IPS DF 6.9 (cell line): ENCODE data around the gene RSPRY1.

Source experiments
- DNase-seq: peaks from one replicate; pipeline ENCODE4 v3.0.0-alpha.2; 2013; ENCODE audit warnings: low read depth, low spot score
- H3K27ac ChIP-seq: one replicate; pipeline ENCODE4 v1.5.1; 2013; ENCODE audit warnings: low read length, control low read depth
- H3K27me3 ChIP-seq: 2 replicates; pipeline ENCODE4 v1.6.1; 2013; ENCODE audit warnings: mild to moderate bottlenecking, low read length; ENCODE audit not compliant: control insufficient read depth, insufficient read depth
- H3K36me3 ChIP-seq: 2 replicates; pipeline ENCODE4 v1.6.1; 2013; ENCODE audit warnings: low read length; ENCODE audit not compliant: control insufficient read depth, insufficient read depth
- H3K4me1 ChIP-seq: 2 replicates; pipeline ENCODE4 v1.6.1; 2013; ENCODE audit warnings: low read length; ENCODE audit not compliant: control insufficient read depth, insufficient read depth
- H3K4me3 ChIP-seq: 2 replicates; pipeline ENCODE4 v1.5.1; 2013; ENCODE audit warnings: mild to moderate bottlenecking, low read length
- H3K9me3 ChIP-seq: 2 replicates; pipeline ENCODE4 v1.6.1; 2013; ENCODE audit warnings: low read length, inconsistent platforms; ENCODE audit not compliant: control insufficient read depth, insufficient read depth
- WGBS: extraction: QIAGEN DNeasy Blood & Tissue Kit; methylation state at CpG from one replicate; pipeline ENCODE4 v1.1.7; 2013; ENCODE audit warnings: mixed read lengths, missing lambda C conversion rate; ENCODE audit not compliant: insufficient read length, insufficient coverage; 5-methylcytosine and 5-hydroxymethylcytosine counted together

Gene RSPRY1

DNA sequence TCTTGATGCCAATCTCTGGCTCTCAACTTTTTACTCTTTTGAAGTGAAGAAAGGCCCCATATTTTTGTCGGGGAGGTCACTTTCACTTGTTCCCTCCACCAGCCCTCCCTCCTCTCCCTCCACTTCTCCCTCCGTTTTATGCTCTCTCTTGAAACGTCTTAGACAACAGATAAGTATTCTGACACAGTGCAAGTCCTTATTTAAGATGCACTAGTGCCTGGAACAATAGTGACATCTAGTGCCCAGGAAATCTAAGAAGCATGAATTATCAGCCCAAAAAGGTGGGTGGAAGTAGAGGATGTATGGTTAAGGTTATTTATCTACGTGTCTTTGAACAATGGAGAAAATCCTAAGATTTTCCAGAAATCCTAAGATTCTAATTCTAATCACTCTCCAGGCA lies 18.2 kb upstream of the RSPRY1 start:
- Histone ChIP-seq H3K27ac (no peak overlapping the region), H3K4me1 (no peaks in the 10 kb centered on the region), H3K27me3 (no peaks in the 10 kb centered on the region), H3K9me3 (no peaks in the 10 kb centered on the region), H3K36me3 (peaks cover 24% of the 10 kb centered on the region; the same call in 1 of the 2 replicates), H3K4me3 (no peak overlapping the region)
- no peak for DNase-seq
- WGBS: no CpG with 5 or more reads among the region's 4 CpGs

DNA sequence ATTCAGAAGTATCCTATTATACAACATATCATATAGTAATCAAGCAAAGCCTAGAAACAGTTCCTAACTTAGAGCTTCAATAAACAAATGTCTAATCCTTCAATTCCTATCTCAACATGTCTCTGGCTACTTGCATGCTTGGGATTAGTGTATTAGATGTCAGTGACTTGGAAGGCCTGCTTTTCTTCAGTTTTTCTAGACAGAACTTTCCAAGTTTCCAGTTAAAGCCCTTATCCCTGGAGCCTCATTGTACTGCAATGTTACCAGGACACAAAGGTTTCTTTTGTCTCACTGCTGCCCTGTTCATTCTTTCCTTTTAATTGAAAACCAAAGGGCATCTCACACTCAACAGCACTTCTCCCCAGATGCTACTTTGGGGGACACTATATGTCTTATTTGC lies 16.8 kb upstream of the RSPRY1 start:
- Histone ChIP-seq H3K4me1 (no peaks in the 10 kb centered on the region), H3K36me3 (peaks cover 27% of the 10 kb centered on the region; the same call in 1 of the 2 replicates), H3K27me3 (no peaks in the 10 kb centered on the region; the same call in 1 of the 2 replicates), H3K4me3 (no peak overlapping the region), H3K27ac (no peak overlapping the region), H3K9me3 (no peaks in the 10 kb centered on the region)
- no peak for DNase-seq

DNA sequence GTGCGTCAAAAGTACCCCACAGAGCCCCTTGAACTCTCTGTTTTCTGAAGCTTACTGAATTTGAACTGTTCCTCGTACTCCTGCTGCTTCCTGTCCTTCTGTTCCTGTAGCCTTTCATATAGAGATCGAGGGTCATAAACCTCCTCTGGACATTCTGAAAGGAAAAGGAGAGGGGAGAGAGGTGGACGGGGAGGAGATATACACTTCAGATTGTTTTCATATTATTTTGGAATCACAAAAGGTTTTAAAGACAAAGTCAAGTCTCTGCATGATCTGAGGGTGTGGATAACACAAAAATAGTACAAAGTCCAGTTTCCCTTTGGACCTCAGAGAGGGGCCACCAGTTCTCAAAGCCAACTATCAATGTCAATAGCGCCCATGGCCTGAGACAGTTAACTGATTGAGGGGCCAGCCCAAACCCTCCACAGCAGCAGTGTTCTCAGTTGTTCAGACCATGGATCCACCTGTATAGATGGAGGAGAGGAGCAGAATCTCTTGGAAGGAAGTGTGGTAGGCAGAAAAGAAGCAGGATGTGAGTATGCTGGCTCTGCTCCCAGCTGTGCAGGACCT lies 13.3 kb upstream of the RSPRY1 start:
- no peak overlapping the region for H3K27ac ChIP-seq
- H3K9me3 ChIP-seq: no peaks in the 10 kb centered on the region
- no peaks in the 10 kb centered on the region for H3K4me1 ChIP-seq
- no peaks in the 10 kb centered on the region; the same call in 1 of the 2 replicates for H3K27me3 ChIP-seq
- H3K36me3 ChIP-seq: peaks cover 12% of the 10 kb centered on the region; the same call in 1 of the 2 replicates
- WGBS: no CpG with 5 or more reads among the region's 5 CpGs
- no peak overlapping the region for H3K4me3 ChIP-seq
- no peak for DNase-seq

DNA sequence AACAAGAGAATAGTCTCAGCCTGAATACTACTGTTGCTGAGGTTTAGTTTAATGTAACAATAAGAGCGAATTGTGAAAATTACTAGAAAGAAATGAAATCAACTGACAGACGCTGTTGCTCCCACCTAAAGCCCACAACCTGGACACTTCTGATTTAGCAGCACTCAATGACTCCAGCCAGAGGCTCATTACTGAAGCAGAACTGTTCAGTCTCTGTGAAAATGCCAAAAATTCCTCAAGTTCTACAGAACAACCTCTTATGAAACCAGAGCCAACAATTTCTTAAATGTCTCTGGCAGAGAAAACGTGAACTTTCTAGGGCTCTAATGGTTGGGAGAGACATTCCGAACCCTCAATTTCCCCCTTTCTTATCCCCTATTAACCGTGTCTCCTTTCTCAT lies 10.2 kb upstream of the RSPRY1 start:
- H3K9me3 ChIP-seq: no peaks in the 10 kb centered on the region
- DNase-seq: no peak
- no peak overlapping the region for H3K4me3 ChIP-seq
- no peak overlapping the region for H3K27ac ChIP-seq
- peaks cover 12% of the 10 kb centered on the region; the same call in 1 of the 2 replicates for H3K36me3 ChIP-seq
- no peaks in the 10 kb centered on the region; the same call in 1 of the 2 replicates for H3K27me3 ChIP-seq
- H3K4me1 ChIP-seq: no peaks in the 10 kb centered on the region
- WGBS: 100% methylated on average over 1 of the region's 5 CpGs

DNA sequence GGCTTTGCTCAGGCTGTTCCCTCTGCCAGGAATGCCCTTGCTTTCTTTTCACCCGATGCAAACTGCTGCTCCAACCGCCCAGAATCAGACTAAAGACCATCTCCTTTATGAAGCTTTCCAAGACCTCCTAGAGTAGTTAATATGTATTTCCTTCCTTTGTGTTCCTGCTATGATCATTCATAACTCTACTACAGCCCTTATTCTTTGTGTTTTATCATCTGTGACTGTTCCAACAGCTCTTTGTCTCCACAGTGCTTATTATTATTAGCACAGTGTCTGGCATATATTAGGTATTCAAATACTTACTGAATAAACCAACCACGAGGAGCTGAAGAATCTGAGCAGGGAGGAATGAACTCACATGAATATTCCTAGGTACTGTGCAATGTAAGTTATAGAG lies 7.9 kb upstream of the RSPRY1 start:
- no peak for DNase-seq
- no peaks in the 10 kb centered on the region for H3K9me3 ChIP-seq
- H3K4me3 ChIP-seq: no peak overlapping the region
- no CpG with 5 or more reads among the region's 3 CpGs for WGBS
- H3K36me3 ChIP-seq: 0 out of 2 replicates have a peak, but pooled peaks cover under 1% of the 10 kb centered on the region
- H3K27ac ChIP-seq: no peak overlapping the region
- H3K4me1 ChIP-seq: no peaks in the 10 kb centered on the region
- H3K27me3 ChIP-seq: no peaks in the 10 kb centered on the region; the same call in 1 of the 2 replicates

DNA sequence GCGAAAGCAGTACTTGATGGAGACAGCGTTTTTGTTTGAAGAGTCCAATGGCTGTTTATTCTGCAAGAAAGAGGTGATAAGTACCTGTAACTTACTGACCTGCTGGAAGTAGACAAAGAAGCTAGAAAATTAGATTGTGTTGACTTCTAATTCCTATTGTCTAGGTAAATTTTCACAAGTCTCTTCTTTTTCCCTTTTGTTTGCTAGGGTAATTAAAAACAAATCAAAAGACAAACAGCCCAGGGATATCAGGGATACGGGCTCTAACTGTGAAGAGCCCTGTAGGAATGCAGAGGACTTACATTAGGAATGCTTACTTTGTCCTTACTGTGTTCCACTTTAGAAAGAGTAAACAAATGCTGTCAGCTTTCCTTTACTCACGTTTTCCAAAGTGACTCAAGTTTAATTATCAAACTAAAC lies 7.3 kb upstream of the RSPRY1 start:
- Histone ChIP-seq H3K27ac (no peak overlapping the region), H3K27me3 (no peaks in the 10 kb centered on the region; the same call in 1 of the 2 replicates), H3K9me3 (no peaks in the 10 kb centered on the region), H3K4me1 (no peaks in the 10 kb centered on the region), H3K36me3 (no peaks in the 10 kb centered on the region), H3K4me3 (no peak overlapping the region)
- DNase-seq: no peak
- WGBS: no CpG with 5 or more reads among the region's 4 CpGs

DNA sequence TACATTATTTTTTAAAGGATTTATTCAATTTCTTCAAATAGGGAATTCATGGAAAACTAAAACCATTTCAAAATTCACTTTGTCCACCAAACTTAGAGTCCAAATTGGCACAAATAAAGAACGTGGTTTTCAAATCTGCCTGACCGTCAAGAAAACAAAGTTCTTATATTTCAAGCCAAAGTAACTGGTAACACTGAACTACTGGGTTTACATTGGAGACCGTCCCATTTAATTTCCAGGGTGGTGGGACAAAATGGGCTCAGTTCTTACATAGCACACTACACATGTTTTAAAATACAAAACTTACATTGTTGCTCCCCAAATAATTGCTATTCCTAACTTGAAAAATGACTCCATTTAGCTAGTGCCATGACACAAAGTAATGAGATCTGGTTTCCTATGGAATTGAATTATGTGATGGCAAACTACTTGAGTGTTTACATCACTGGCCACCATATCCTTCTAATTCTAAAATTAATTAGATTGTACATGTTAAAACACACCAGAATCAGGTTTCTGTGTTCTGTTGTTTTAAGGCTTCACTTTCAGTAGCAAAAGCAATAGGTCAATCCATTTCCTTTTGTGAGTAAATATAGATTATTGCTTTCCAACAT lies 6.8 kb upstream of the RSPRY1 start:
- DNase-seq: no peak
- no peak overlapping the region for H3K27ac ChIP-seq
- no peak overlapping the region for H3K4me3 ChIP-seq
- no peaks in the 10 kb centered on the region for H3K36me3 ChIP-seq
- H3K4me1 ChIP-seq: no peaks in the 10 kb centered on the region
- WGBS: no CpG with 5 or more reads among the region's 3 CpGs
- H3K9me3 ChIP-seq: no peaks in the 10 kb centered on the region
- H3K27me3 ChIP-seq: no peaks in the 10 kb centered on the region; the same call in 1 of the 2 replicates

DNA sequence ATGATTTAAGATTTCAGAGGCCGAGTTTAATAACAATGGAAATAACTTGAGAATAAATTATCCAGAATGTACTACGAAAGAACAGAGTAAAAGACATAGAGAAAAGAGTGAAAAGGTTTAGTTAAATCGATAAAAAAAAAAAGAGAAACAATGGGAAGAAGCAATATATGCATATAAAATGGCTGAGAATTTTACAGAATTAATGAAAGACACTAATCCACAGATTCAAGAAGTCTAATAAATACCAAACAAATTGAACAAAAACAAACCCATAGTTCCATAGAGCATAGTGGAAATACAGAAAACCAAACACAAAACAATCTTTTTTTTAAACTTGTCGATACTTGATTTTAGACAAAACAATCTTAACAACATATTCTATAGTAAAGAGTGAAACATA lies 2.0 kb upstream of the RSPRY1 start:
- Histone ChIP-seq H3K27me3 (no peaks in the 10 kb centered on the region), H3K36me3 (no peaks in the 10 kb centered on the region), H3K4me3 (no peak overlapping the region), H3K27ac (no peak overlapping the region), H3K9me3 (no peaks in the 10 kb centered on the region), H3K4me1 (peaks cover 2% of the 10 kb centered on the region; the same call in 1 of the 2 replicates)
- no peak for DNase-seq
- WGBS: 100% methylated on average over 2 of the region's 4 CpGs

DNA sequence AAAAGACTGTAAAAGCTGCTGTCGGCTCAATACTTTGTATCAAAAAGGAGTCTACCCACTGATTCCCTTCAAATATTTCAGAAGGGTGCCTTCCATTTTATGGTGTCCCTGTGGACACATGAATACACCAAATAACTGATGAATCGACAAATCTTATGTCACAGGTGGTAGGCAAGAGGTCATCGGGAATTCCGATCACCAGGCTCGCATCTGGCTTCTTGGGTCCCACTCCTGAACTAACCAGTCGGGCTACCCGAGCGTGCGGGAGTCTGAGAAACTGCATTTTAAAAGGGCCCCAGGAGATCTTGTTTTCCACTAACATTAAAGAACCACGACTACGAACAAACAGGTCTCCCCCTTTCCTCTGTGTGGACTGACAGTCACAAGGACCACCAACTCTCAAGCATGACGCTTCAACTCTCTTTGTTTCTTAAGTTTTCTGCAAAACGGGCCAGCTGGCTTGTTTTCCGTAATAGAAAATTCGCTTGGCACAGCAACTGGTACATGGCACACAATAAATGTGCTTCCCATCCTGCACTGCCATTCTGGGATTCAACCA lies 1.2 kb upstream of the RSPRY1 start:
- Histone ChIP-seq H3K9me3 (no peaks in the 10 kb centered on the region), H3K36me3 (no peaks in the 10 kb centered on the region), H3K4me1 (peaks cover 2% of the 10 kb centered on the region; the same call in 1 of the 2 replicates), H3K27ac (no peak overlapping the region), H3K4me3 (peak overlapping the region; percentile 99), H3K27me3 (no peaks in the 10 kb centered on the region)
- no peak for DNase-seq
- no CpG with 5 or more reads among the region's 15 CpGs for WGBS

DNA sequence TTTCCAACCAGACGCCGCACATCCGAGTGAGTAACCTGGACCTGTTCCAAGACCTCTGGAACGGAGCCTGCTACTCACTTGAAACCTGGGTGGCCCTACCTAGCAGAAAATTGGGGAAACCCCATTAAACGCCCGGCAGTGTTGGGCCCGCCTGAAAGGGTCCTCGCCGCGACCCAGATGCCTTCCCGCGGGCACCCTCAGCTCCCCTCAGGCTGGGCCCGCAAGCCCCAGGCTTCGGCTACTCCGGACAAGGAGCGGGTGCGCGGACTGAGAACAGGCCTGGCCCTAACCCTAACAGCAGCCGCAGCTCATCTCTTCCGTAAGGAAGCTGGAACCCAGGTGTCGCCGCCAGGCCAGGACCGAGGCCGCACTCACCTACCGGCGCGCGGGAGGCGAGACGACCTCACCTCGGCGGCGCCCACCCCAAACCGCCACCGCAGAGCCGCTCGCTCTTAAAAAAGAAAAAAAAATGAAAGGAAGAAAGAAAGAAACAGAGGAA lies 634 bp upstream of the RSPRY1 start:
- Histone ChIP-seq H3K27me3 (no peaks in the 10 kb centered on the region), H3K4me1 (peaks cover 2% of the 10 kb centered on the region; the same call in 1 of the 2 replicates), H3K36me3 (no peaks in the 10 kb centered on the region), H3K27ac (no peak overlapping the region), H3K4me3 (peak overlapping the region; percentile 99), H3K9me3 (no peaks in the 10 kb centered on the region)
- DNase-seq: no peak
- no CpG with 5 or more reads among the region's 37 CpGs for WGBS
